Stimulated activated CD4-positive, alpha-beta T cell treated with anti-CD3 and anti-CD28 coated beads, Interleukin-12 subunit alpha, Interleukin-12 subunit beta, amount 100 ng/mL, for 24 hours (primary cell): Measurements from ENCODE around the gene IL10RB.
"Not testable (repeated sequence)": the region's sequence is repeated elsewhere in the genome, so short reads cannot be mapped to it uniquely, and the experiment has no call there.

Experiments
- DNase-seq, 2 experiments: peaks; one replicate each; pipeline ENCODE4 v3.0.0-alpha.2; 2020; ENCODE audit warnings: low read depth in 2 of 2

The IL10RB gene

DNA sequence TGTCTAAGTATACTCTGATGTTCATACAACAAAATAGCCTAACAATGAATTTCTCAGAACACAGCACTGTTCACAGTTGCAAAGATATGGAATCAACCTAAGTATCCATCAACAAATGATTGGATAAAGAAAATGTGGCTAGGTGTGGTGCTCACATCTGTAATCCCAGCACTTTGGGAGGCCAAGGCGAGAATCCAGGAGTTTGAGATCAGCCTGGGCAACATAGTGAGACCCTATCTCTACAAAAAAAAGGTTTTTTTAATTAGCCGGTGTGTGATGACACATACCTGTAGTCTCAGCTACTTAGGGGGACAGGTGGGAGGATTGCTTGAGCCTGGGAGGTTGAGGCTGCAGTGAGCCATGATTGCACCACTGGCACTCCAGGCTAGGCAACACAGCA lies 25.8 kb upstream of the IL10RB start:
- no peak for DNase-seq

DNA sequence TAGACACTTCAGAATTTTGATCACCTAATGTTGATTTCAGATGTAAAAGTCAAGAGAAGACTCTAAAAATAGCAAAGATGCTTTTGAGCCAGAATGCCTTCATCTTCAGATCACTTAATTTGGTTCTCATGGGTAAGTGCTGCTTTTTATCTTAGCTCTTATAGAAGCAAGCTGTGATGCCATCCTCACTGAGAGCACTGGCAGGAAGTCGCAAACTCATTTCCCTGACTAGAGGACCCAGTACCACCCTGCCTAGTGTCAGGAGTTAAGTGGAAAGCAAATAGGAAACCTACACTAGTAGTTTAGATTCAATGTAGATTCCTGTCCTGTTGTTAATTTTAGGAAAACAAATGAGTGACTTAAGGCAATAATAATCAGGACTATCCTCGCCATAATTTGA lies 24.3 kb upstream of the IL10RB start:
- no peak for DNase-seq

DNA sequence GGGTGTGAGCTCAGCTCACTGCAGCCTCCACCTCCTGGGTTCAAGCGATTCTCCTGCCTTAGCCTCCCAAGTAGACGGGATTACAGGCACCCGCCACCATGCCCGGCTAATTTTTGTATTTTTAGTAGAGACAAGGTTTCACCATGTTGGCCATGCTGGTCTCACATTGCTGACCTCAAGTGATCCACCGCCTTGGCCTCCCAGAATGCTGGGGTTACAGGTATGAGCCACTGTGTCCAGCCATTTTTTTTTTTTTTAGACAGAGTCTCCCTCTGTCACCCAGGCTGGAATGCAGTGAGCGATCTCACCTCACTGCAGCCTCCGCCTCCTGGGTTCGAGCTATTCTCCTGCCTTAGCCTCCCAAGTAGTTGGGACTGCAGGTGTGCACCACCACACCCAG lies 23.3 kb upstream of the IL10RB start:
- not testable (repeated sequence) for DNase-seq

DNA sequence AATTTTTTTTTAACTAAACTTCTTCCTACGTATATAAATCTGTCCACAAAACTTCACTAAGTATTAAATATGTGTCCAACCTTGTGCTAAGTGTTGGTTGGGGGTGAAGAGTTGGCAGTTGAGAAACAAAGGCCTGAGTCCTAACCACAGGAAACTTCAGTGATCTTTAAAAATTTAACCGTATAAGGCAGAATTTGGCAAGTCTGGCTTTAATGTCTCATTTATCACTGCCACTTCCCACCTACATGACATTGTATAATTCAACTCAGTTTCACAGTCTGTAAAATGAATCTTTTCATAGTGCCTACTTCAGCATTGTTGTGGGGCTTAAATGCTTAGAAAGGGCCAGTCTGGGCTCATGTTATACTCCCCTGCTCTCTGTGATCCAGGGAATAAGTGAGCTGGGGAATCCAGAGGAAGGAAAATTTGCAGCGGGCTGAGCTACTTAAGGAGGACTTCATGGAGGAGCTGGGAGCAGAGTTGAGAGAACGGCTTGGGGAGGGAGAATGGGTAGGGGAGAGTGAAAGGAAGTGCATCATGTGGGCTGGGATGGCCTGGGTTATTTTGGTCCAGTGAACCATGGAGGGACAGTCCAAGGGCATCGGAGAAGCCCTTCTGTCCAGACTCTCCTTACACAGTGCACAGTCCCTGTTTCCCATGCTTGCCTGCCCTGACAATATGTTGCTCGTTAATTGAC lies 21.9 kb upstream of the IL10RB start:
- DNase-seq = no peak

DNA sequence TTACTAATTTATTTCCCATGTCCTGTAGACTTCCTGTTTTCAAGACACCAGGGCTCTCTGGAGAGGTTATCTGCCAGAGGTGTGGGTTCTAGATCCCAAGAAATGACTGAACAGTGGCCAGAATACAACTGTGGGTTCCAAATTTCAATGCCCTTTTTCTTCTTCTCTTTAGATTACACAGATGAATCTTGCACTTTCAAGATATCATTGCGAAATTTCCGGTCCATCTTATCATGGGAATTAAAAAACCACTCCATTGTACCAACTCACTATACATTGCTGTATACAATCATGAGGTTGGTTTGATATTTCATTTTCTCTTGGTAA lies 21.4 kb upstream of the IL10RB start:
- DNase-seq = no peak

DNA sequence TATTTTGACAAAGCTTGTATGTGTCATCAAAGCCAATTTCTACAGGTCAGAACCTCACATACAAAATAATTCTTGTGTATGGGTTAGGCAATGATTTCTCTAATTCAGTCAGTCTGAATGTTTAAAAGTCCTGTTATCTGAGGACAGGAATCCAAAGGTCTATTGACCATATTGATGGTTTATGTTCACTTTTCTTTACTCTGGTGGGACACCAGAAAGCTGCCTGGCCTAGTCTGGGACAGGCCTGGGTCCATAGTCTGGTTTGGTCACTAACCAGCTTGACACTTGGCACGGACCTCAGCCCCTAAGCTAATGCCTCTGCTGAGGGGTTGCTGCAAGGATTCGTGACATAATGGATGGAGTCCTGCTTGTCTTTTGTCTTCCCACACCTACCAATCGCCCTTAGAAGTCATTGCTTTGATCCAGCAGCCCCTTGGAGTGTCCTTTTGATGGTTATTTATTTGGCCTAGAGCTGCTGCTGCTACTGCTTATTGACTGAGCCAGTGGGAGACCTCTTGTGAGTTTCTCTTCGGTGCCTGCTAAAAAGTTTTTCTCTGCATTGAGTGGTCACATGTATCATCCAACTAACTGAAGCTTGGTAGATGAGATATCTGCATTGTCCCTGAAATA lies 20.8 kb upstream of the IL10RB start:
- no peak for DNase-seq

DNA sequence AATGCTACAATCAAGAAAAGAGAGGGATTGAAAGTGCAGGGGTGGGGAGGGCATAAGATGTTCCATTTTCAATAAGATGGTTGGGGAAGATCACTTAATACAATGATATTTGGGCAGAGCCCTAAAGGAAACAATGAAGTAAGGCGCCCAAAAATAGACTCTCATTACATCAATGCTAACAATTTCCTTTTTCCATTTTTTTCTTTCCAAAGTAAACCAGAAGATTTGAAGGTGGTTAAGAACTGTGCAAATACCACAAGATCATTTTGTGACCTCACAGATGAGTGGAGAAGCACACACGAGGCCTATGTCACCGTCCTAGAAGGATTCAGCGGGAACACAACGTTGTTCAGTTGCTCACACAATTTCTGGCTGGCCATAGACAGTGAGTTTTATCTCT lies 19.7 kb upstream of the IL10RB start:
- DNase-seq = no peak

DNA sequence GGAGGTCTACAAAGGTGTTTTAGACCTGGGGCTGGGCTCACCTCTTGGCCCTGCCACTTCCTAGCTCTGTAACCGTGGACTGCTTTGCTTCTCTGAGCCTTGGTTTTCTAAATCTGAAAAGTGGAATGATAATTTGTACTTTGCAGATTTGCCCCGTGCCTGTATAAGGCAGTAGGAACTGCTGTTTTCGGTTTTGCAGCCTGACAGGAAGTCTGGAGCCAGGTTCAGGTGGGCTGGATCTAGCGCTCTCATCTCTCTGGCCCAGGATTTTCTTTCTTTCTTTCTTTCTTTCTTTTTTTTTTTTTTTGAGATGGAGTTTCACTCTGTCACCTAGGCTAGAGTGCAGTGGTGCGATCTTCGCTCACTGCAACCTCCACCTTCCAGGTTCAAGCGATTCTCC lies 19.2 kb upstream of the IL10RB start:
- no peak for DNase-seq

DNA sequence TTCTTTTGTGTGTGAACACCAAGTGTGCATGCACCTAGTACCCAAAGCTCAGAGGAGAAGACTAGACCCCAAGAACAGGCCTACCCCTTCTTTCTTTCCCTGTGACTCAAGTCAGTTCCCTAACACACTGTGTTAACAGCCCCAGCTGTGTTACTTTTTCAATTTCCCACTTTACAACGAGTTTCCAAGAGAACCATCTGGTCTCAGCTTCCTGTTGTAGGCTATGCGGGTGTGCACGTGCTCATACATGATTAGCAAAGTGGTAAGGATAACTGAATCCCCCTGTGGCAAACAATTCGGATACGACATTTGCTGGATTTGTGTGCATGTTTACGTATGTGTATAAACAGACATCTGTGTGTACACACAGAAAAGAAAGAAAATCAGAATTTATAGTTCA lies 18.6 kb upstream of the IL10RB start:
- DNase-seq = no peak

DNA sequence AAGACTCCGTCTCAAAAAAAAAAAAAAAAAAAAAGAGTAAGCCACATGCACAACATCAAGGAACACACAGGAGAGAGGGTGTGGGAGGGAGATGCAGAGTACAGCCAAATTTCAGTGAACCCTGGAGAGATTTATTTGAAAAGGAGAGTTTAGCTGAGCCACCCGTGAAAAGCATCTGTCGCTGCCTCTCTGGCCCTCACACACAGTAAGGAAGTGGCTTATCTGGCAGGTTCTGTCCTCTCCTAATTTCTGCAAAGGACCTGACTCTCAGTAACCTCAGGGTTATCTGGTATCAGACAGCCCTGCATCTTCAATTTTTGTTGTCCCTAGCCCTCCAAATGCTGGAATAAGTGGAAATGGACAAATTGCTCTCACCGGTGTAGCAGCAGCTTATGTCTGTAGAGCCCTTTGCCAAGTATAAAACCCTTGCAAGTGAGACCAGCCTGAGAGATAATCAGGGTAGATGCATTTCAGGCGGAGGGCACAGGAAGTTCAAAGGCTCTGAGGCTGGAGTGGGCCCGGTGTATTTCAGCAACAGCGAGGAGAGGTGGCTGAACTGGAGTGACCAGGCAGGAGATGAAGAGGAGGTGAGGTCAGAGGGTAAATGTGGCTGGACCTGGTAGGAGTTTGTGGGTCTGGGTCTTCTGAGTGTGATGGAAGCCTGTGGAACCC lies 16.7 kb upstream of the IL10RB start:
- no peak for DNase-seq

DNA sequence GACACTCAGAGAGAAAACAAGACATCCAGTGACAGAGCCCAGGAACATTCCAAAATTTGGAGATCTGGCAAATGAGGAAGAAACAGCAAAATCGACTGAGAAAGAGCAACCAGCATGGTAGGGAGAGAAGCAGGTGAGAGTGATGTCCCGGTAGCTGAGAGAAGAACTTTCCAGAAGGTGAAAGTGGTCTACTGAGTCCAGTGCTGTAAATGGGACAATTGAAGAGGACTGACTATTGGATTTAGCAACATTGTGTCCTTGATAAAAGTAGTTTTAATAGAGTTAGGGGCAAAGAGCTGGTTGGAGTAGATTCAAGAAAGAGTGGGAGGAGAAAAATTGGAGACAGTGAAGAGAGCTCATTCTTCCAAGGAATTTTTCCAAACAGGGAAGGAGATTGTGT lies 15.0 kb upstream of the IL10RB start:
- no peak for DNase-seq

DNA sequence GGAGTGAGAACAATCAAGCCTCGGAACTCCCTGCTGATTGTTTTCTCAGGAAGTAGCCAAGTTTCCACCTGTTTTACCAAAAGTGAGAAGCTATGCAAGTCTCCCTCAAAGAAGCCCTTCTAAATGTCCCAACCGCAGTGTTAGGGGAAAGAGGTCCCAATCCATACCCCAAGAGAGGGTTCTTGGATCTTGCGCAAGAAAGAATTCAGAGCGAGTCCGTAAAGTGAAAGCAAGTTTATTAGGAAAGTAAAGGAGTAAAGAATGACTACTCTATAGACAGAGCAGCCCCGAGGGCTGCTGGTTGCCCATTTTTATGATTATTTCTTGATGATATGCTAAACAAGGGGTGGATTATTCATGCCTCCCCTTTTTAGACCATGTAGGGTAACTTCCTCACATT lies 12.8 kb upstream of the IL10RB start:
- DNase-seq = not testable (repeated sequence)

DNA sequence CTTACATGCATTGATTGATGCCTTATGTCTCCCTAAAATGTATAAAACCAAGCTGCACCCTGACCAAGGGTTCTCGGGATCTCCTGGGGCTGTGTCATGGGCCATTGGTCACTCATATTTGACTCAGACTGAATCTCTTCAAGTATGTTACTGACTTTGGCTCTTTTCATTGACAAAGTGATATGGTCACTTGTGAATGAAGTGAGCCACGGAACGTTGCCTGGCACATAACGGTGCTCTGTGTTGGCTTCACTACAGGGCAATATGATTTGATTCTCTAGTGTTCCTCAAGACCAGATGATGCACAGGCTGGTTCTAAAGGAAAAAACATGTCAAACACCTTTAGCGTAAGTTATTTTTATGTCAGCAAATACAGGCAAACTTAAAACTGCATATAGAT lies 11.4 kb upstream of the IL10RB start:
- DNase-seq = no peak

DNA sequence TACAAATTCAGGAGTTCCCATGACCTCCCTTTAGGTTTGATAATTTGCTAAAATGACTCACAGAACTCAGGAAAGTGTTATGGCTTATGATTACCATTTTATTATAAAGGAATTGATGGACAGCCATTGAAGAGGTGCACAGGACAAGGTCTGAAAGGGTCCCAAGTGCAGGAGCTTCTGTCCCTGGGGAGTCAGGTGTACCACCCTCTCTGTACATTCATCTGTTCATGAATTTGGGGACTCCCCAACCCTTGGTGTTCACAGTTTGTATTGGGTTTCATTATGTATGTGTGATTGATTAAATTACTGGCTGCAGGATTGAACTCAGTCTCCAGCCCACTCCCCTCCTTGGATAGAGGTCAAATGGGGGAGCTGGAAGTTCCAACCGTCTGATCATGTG lies 10.8 kb upstream of the IL10RB start:
- DNase-seq = no peak

DNA sequence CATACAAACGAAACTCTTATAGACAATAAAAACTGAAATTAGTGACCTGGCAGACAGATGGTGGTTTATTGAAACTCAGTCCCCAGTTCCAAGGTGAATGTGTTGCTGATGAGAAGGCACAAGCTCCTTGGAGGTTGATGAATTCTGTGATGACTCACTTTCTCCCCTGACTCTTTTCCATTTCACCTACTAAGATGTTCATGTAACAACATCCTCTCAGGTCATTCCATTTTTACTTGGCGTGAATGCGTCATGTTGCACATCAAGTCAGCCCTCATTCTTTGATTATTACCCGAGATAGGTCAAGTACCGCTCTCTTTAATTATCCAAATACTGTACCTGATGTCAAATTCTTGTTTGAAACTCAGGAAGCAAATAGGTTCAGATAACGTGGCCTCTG lies 10.1 kb upstream of the IL10RB start:
- no peak for DNase-seq

DNA sequence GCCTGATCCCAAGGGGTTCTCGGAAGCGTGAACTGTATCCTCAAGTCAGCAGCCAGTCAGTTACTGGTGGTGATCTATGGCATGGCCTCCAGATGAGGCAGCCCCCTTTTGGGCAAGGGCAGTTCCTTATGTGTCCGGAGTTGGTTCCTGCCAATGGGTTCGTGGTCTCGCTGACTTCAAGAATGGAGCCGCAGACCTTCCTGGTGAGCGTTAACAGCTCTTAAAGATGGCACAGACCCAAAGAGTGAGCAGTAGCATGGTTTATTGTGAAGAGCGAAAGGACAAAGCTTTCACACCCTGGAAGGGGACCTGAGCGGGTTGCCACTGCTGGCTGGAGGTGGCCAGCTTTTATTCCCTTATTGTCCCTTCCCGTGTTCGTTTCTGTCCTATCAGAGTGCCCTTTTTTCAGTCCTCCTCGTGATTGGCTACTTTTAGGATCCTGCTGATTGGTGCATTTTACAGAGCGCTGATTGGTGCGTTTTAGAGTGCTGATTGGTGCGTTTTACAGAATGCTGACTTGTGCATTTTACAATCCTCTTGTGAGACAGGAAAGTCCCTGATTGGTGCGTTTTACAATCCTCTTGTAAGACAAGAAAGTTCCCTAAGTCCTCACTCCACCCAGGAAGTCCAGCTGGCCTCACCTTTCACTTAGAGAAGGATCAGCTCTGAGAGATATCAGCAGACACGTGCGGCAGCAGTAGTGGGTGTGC lies 8.9 kb upstream of the IL10RB start:
- no peak for DNase-seq

DNA sequence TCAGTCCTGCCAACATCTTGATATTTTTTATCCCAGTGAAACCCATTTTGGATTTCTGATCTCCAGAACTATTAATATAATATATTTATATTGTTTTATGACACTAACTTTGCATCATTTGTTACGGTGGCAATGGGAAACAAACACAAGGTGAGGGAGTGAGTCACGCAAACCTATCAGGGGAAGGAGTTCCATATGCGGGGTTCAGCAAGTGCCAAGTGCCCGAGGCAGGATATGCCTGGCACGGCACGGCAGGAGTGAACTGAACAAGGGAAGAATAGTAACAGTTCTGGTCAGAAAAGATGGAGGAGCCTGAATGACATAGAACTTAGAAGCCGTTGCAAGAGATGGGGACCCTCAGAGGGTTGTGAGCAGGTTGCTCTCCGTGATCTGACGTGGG lies 7.7 kb upstream of the IL10RB start:
- DNase-seq = no peak

DNA sequence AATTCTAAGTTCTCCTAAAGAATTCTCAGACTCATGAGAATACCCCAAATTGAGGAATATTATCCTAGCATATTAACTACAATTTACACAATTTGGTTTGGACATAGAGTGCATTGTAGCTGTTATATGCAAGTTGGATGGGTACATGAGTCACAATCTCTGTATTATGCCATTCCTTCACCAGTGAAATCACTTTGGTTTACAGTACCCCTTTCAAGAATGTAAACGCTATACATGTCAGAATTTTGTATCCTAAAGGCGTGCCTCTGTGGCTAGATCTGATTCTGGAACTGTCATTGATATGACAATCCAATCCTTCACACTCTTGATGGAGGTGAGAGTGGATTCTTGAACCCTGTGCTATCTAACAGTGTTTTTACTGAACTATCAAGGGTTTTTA lies 6.7 kb upstream of the IL10RB start:
- DNase-seq = no peak

DNA sequence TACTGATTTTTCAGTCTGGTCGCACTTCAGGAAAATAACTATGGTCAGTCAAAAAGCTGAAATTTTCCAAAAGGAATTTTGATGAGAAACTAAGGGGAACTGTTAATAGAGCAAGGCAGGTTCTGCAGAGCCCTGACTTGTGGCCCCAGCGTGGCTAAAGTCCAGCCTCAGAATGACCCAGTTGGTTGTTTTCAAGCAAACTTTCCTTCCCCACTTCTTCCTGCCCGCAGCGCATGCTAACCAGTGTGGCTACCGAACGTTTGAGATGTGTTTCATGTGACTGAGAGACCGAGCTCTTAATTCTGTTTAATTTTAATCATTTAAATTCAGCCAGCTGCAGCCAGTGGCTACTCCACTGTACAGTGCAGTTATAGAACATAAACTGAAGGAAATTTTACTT lies 6.2 kb upstream of the IL10RB start:
- DNase-seq = no peak

DNA sequence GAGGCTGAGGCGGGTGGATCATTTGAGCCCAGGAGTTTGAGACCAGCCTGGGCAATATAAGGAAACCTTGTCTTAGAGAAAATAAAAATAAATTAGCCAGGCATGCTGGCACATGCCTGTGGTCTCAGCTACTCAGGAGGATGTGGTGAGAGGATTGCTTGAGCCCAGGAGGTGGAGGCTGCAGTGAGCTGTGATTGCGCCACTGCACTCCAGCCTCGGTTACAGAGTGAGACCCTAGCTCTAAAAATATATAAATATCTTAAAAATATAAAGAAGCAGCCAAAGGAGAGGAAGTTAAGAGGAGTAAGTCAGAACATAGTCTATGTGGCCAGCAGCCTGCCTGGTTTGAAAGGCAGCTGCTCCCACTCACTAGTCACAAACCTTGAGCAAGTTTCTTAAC lies 4.5 kb upstream of the IL10RB start:
- DNase-seq = no peak

DNA sequence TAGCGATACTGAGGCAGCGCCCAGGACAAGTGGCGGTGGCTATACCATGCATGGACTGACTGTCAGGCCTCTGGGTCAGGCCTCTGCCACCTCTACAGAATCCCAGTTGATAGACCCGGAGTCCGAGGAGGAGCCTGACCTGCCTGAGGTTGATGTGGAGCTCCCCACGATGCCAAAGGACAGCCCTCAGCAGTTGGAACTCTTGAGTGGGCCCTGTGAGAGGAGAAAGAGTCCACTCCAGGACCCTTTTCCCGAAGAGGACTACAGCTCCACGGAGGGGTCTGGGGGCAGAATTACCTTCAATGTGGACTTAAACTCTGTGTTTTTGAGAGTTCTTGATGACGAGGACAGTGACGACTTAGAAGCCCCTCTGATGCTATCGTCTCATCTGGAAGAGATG lies 3.2 kb upstream of the IL10RB start:
- DNase-seq = no peak

DNA sequence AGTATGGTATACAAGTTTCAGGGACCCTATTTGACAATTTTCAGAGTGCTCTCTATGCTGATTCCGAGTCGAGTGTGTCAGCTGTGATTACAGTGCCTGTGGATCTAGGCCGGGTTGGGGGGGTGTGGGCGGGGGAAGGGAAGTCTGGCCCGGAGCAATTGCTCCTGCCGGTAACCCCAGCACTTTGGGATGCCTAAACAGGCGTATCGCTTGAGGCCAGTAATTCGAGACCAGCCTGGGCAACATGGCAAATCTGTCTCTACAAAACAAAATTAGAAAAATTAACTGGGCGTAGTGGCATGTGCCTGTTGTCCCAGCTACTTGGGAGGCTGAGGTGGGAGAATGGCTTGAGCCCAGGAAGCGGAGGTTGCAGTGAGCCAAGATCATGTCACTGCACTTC lies 1.6 kb upstream of the IL10RB start:
- no peak for DNase-seq

DNA sequence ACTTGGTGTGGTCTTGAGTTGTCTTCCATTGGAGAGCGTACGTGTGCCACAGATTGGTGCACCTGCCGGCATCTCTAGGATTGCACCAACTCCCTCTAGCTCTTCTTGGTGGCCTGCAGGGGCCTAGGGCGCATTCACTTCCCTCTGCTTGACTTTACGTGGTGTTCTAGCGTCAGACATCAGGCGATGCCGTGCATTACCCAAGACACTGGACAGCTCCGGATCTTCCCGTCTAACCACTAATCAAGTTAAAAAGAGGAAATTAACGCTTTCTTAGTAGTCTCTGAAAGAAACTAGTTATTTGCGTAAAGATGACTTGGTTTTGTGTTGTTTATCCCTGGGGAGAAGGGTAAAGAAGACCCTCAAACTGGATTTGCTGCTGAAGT lies 510 bp upstream of the IL10RB start:
- DNase-seq = no peak
